ENCODE results near the gene ANKRD45.

ANKRD45 gene

GRCh38 chr1:173666646-173667045, 3.0 kb downstream of the ANKRD45 start:
- in situ Hi-C loops (cut with HindIII; ENCODE audit: low sequenced_read_pairs), result no loop called here
- TF ChIP-seq CTCF (IDR thresholded peaks at IDR 0.05; ENCODE audit: low read depth, low read length, missing control alignments), result no peak
- DNase-seq (ENCODE audit: low read depth), result no peak
- H3K4me3 ChIP-seq (ENCODE audit: low read depth, low read length), result no peak overlapping the region

GRCh38 chr1:173663159-173663558, 6.5 kb downstream of the ANKRD45 start:
- TF ChIP-seq CTCF (IDR thresholded peaks at IDR 0.05; ENCODE audit: low read depth, low read length, missing control alignments), result no peak
- H3K4me3 ChIP-seq (ENCODE audit: low read depth, low read length), result no peak overlapping the region
- in situ Hi-C loops (cut with HindIII; ENCODE audit: low sequenced_read_pairs), result no loop called here
- DNase-seq (ENCODE audit: low read depth), result no peak

- H3K4me3 ChIP-seq (ENCODE audit: low read depth, low read length), result no peak overlapping the region
- no peak for TF ChIP-seq CTCF (IDR thresholded peaks at IDR 0.05; ENCODE audit: low read depth, low read length, missing control alignments)
- in situ Hi-C loops (cut with HindIII; ENCODE audit: low sequenced_read_pairs), result no loop called here
- no peak for DNase-seq (ENCODE audit: low read depth)
These were observed 7.9 kb downstream of the ANKRD45 start for GRCh38 chr1:173661763-173662162.

- in situ Hi-C loops (cut with HindIII; ENCODE audit: low sequenced_read_pairs), result no loop called here
- TF ChIP-seq CTCF (IDR thresholded peaks at IDR 0.05; ENCODE audit: low read depth, low read length, missing control alignments), result no peak
- DNase-seq (ENCODE audit: low read depth), result no peak
- H3K4me3 ChIP-seq (ENCODE audit: low read depth, low read length), result no peak overlapping the region
These were observed 8.4 kb downstream of the ANKRD45 start for GRCh38 chr1:173661271-173661670.

GRCh38 chr1:173660306-173660705, 9.3 kb downstream of the ANKRD45 start:
- TF ChIP-seq CTCF (IDR thresholded peaks at IDR 0.05; ENCODE audit: low read depth, low read length, missing control alignments), result no peak
- in situ Hi-C loops (cut with HindIII; ENCODE audit: low sequenced_read_pairs), result no loop called here
- no peak overlapping the region for H3K4me3 ChIP-seq (ENCODE audit: low read depth, low read length)
- DNase-seq (ENCODE audit: low read depth), result no peak

GRCh38 chr1:173648880-173649605, 20.6 kb downstream of the ANKRD45 start:
- H3K4me3 ChIP-seq (ENCODE audit: low read depth, low read length), result no peak overlapping the region
- DNase-seq (ENCODE audit: low read depth), result no peak
- in situ Hi-C loops (cut with HindIII; ENCODE audit: low sequenced_read_pairs), result no loop called here
- TF ChIP-seq CTCF (IDR thresholded peaks at IDR 0.05; ENCODE audit: low read depth, low read length, missing control alignments), result no peak
